ENCODE data around the gene CFAP65. TPM values are rescaled to one million over a fixed set of nuclear protein-coding genes. Genes with fewer than 3 reads are reported as not detected.
A peak's percentile ranks its signal among the peaks of the same experiment; 100 is the strongest.

Gene CFAP65
- total and polyA plus RNA-seq, 8 donors, result 0.06 to 0.38 (median 0.13) TPM

- ATAC-seq (no peak), DNase-seq (no peak), FAIRE-seq (no peak)
- no peaks in the 10 kb centered on the region for H3K9me3 ChIP-seq
- H3K36me3 ChIP-seq, result no peaks in the 10 kb centered on the region
- no peak overlapping the region for H3K4me3 ChIP-seq
- no peak for TF ChIP-seq CTCF (IDR thresholded peaks at IDR 0.05)
- H3K27ac ChIP-seq, result no peak overlapping the region
- no peaks in the 10 kb centered on the region for H3K4me1 ChIP-seq
- intact Hi-C loops (cut with DNase I), result no loop called here
- WGBS, 2 donors, result 33% methylated on average over 1 of the region's 1 CpG
- H3K27me3 ChIP-seq, result peaks cover 0 to 2% (median 0%) of the 10 kb centered on the region in 4 donors
These were observed 70.4 kb downstream of the CFAP65 start for GRCh38 chr2:218970894-218971293.

- H3K27ac ChIP-seq, result no peak overlapping the region
- intact Hi-C loops (cut with DNase I), result no loop called here
- H3K36me3 ChIP-seq, result no peaks in the 10 kb centered on the region
- TF ChIP-seq CTCF (IDR thresholded peaks at IDR 0.05), result no peak
- no peaks in the 10 kb centered on the region for H3K9me3 ChIP-seq
- 19 to 26% methylated on average over 5 of the region's 5 CpGs for WGBS, 2 donors
- H3K4me1 ChIP-seq, result no peaks in the 10 kb centered on the region
- DNase-seq (no peak), FAIRE-seq (no peak), ATAC-seq (peak in 2 of 4 donors; percentile 39 to 58)
- H3K27me3 ChIP-seq, result peaks cover 0 to 47% (median 8%) of the 10 kb centered on the region in 4 donors
- no peak overlapping the region for H3K4me3 ChIP-seq
These were observed 77.1 kb downstream of the CFAP65 start for GRCh38 chr2:218964041-218964771.

GRCh38 chr2:218963601-218964000 lies 77.7 kb downstream of the CFAP65 start:
- Histone ChIP-seq H3K27me3 (peaks cover 0 to 52% (median 8%) of the 10 kb centered on the region in 4 donors), H3K27ac (no peak overlapping the region), H3K9me3 (no peaks in the 10 kb centered on the region), H3K4me1 (no peaks in the 10 kb centered on the region), H3K4me3 (no peak overlapping the region), H3K36me3 (no peaks in the 10 kb centered on the region)
- ATAC-seq (no peak), FAIRE-seq (no peak), DNase-seq (no peak)
- TF ChIP-seq CTCF (IDR thresholded peaks at IDR 0.05), result no peak
- WGBS, 2 donors, result 8% methylated on average over 5 of the region's 5 CpGs
- intact Hi-C loops (cut with DNase I), result no loop called here

GRCh38 chr2:218962859-218963492 lies 78.3 kb downstream of the CFAP65 start:
- TF ChIP-seq CTCF (IDR thresholded peaks at IDR 0.05), result no peak
- Histone ChIP-seq H3K4me1 (no peaks in the 10 kb centered on the region), H3K9me3 (no peaks in the 10 kb centered on the region), H3K27me3 (peaks cover 0 to 55% (median 8%) of the 10 kb centered on the region in 4 donors), H3K4me3 (peak overlapping the region in 1 of 4 donors; percentile 33), H3K36me3 (no peaks in the 10 kb centered on the region), H3K27ac (no peak overlapping the region)
- intact Hi-C loops (cut with DNase I), result no loop called here
- no peak for FAIRE-seq
- 1 to 2% methylated on average over 42 of the region's 42 CpGs for WGBS, 2 donors
- peak; percentile 68 to 83 (median 77) for ATAC-seq
- peak; percentile 56 to 90 (median 72) for DNase-seq

Measured in pancreas (tissue), 10 donors.